Esophagus muscularis mucosa (tissue), 4 donors: ENCODE results near the gene VMP1.

ENCODE experiments used
- CTCF ChIP-seq, 3 experiments: fragments of 200-600 bp in 2 of 3; fragments of 450-650 bp in 1 of 3; sonication (generic) in 2 of 3; IDR thresholded peaks; one replicate each; pipeline ENCODE4 v1.5.1; 2017 to 2019; ENCODE audit warnings: antibody characterized with exemption in 3 of 3, mild to moderate bottlenecking in 2 of 3, moderate library complexity in 1 of 3
- EP300 ChIP-seq: sonication (generic); formaldehyde crosslinking; IDR thresholded peaks from one replicate; pipeline ENCODE4 v1.6.1; 2017; ENCODE audit warnings: antibody characterized with exemption
- POLR2A ChIP-seq: fragments of 450-650 bp; IDR thresholded peaks from one replicate; pipeline ENCODE4 v1.6.1; 2017; ENCODE audit warnings: antibody characterized with exemption, moderate library complexity, mild to moderate bottlenecking, low read depth
- POLR2AphosphoS5 ChIP-seq, 2 donors: sonication (generic); formaldehyde crosslinking; IDR thresholded peaks; one replicate each; pipeline ENCODE4 v1.6.1; 2017; ENCODE audit warnings: antibody characterized with exemption in 2 of 2

- TF ChIP-seq CTCF (IDR thresholded peaks at IDR 0.05) (no peak), POLR2AphosphoS5 (IDR thresholded peaks at IDR 0.05) (no peak), POLR2A (no peak), EP300 (no peak)
These were observed 56.9 kb downstream of the VMP1 start for GRCh38 chr17:59764292-59764741.
